ENCODE data around the gene SIN3B. TPM values are rescaled to one million over a fixed set of nuclear protein-coding genes. Genes with fewer than 3 reads are reported as not detected.
"Not testable (repeated sequence)": the region's sequence is repeated elsewhere in the genome, so short reads cannot be mapped to it uniquely, and the experiment has no call there.

Gene SIN3B
- polyA plus RNA-seq, 1 of the 3 experiments (the other 2 are of a cell fraction), result 29.7 TPM

GRCh38 chr19:16874250-16874977, 45.2 kb downstream of the SIN3B start:
- H3K4me2 ChIP-seq, result no peak overlapping the region
- 60% methylated on average over 1 of the region's 1 CpG for WGBS (ENCODE audit: low lambda C conversion rate)
- H3K9me3 ChIP-seq, result no peaks in the 10 kb centered on the region
- no peaks in the 10 kb centered on the region for H3K4me1 ChIP-seq (ENCODE audit: control insufficient read depth in 1 of 2, insufficient read depth in 2 of 2, low read depth in 1 of 2, low read length in 1 of 2)
- TF ChIP-seq POLR2AphosphoS5 (IDR thresholded peaks at IDR 0.05; ENCODE audit: low read depth, low read length) (no peak), TCF12 (IDR thresholded peaks at IDR 0.05) (no peak), FOXJ3 (CRISPR knock-in tag; IDR thresholded peaks at IDR 0.05) (no peak)
- TF ChIP-seq, protein P1, sequence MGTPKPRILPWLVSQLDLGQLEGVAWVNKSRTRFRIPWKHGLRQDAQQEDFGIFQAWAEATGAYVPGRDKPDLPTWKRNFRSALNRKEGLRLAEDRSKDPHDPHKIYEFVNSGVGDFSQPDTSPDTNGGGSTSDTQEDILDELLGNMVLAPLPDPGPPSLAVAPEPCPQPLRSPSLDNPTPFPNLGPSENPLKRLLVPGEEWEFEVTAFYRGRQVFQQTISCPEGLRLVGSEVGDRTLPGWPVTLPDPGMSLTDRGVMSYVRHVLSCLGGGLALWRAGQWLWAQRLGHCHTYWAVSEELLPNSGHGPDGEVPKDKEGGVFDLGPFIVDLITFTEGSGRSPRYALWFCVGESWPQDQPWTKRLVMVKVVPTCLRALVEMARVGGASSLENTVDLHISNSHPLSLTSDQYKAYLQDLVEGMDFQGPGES (IDR thresholded peaks at IDR 0.05; ENCODE audit: low read depth, low read length), result no peak
- H3K27me3 ChIP-seq (ENCODE audit: insufficient read depth), result no peaks in the 10 kb centered on the region
- no peaks in the 10 kb centered on the region for H3F3A ChIP-seq (replicated peaks; ENCODE audit: insufficient read depth)
- H2AFZ ChIP-seq (ENCODE audit: low read depth), result no peak overlapping the region
- no peak overlapping the region for H3K9ac ChIP-seq
- H3K79me2 ChIP-seq (ENCODE audit: insufficient read depth), result 0 out of 2 replicates have a peak, but pooled peaks cover 3% of the 10 kb centered on the region
- no peaks in the 10 kb centered on the region for H3K9me2 ChIP-seq
- DNase-seq, result no peak
- H3K36me3 ChIP-seq (replicated peaks in 1 of 2; ENCODE audit: control insufficient read depth in 1 of 2, insufficient read depth in 2 of 2, low read length in 1 of 2), result peaks cover 12 to 62% of the 10 kb centered on the region in 2 experiments
- ChIA-PET CTCF (interaction anchor here (0.5 kb wide), 1 partner anchor 485 kb away, joined by 3 read pairs; no protein-coding TSS in a partner anchor), POLR2A (no interaction called here)
- H3K27ac ChIP-seq (ENCODE audit: low read depth in 2 of 2, low read length in 1 of 2), result no peak overlapping the region
- no peak overlapping the region for H3K4me3 ChIP-seq (ENCODE audit: low read depth in 2 of 2, low read length in 1 of 2)
- H4K20me1 ChIP-seq (ENCODE audit: insufficient read depth), result peaks cover 5% of the 10 kb centered on the region; the same call in 1 of the 2 replicates

- H3K9me3 ChIP-seq; DNase-seq; CTCF ChIA-PET; H3K4me2 ChIP-seq; H3K27ac ChIP-seq (ENCODE audit: low read depth in 2 of 2, low read length in 1 of 2); H3F3A ChIP-seq (replicated peaks; ENCODE audit: insufficient read depth); H3K4me3 ChIP-seq (ENCODE audit: low read depth in 2 of 2, low read length in 1 of 2); H3K4me1 ChIP-seq (ENCODE audit: control insufficient read depth in 1 of 2, insufficient read depth in 2 of 2, low read depth in 1 of 2, low read length in 1 of 2); H4K20me1 ChIP-seq (ENCODE audit: insufficient read depth); H2AFZ ChIP-seq (ENCODE audit: low read depth); H3K9ac ChIP-seq; H3K79me2 ChIP-seq (ENCODE audit: insufficient read depth); H3K9me2 ChIP-seq; H3K27me3 ChIP-seq (ENCODE audit: insufficient read depth); POLR2A ChIA-PET: not testable (repeated sequence)
- peaks cover 16 to 62% of the 10 kb centered on the region in 2 experiments for H3K36me3 ChIP-seq (replicated peaks in 1 of 2; ENCODE audit: control insufficient read depth in 1 of 2, insufficient read depth in 2 of 2, low read length in 1 of 2)
These were observed 45.7 kb downstream of the SIN3B start for GRCh38 chr19:16874978-16875299.

DNA sequence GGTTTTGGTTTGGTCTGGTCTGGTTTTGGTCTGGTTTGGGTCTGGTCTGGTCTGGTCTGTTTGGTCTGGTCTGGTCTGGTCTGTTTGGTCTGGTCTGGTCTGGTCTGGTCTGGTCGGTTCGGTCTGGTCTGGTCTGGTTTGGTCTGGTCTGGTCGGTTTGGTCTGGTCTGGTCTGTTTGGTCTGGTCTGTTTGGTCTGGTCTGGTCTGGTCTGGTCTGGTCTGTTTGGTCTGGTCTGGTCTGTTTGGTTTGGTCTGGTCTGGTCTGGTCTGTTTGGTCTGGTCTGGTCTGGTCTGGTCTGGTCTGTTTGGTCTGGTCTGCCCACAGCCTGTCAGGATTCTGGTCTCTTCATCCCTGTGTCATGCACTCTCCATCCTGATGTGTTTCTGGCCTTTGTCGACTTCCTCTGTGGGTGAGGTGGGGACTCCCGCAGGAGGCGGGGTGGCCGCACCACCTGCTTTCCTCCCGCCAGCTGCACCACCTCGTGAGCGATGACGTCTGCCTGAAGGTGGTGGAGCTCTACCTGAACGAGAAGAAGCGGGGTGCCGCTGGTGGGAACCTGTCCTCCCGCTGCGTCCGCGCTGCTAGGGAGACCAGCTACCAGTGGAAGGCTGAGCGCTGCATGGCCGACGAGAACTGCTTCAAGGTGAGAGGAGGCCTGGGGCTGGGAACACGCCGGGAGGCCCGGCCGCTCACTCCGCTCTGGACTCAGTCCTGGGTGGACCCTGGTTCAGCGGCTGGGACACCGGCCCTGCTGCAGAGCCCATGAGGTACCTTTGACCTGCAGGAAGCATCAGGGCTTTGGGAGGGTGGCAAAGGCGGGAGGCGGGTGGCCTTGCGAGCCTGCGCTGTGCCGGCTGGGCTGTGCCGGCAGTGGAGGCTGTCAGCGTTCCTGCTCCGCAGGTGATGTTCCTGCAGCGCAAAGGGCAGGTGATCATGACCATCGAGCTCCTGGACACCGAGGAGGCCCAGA, 46.7 kb downstream of the SIN3B start:
- 94% methylated on average over 23 of the region's 39 CpGs for WGBS (ENCODE audit: low lambda C conversion rate)
- DNase-seq, result no peak
- H2AFZ ChIP-seq (ENCODE audit: low read depth), result no peak overlapping the region
- H3K36me3 ChIP-seq (replicated peaks in 1 of 2; ENCODE audit: control insufficient read depth in 1 of 2, insufficient read depth in 2 of 2, low read length in 1 of 2), result peaks cover 21 to 59% of the 10 kb centered on the region in 2 experiments
- H3K9me2 ChIP-seq, result no peaks in the 10 kb centered on the region
- no peaks in the 10 kb centered on the region for H3F3A ChIP-seq (replicated peaks; ENCODE audit: insufficient read depth)
- H3K4me1 ChIP-seq (ENCODE audit: control insufficient read depth in 1 of 2, insufficient read depth in 2 of 2, low read depth in 1 of 2, low read length in 1 of 2), result no peaks in the 10 kb centered on the region
- no peak overlapping the region for H3K9ac ChIP-seq
- CTCF ChIA-PET, result interaction anchor here (0.9 to 1.4 kb wide), 2 partner anchors 24 to 104 kb away, joined by 3 read pairs; no protein-coding TSS in a partner anchor
- H3K27me3 ChIP-seq (ENCODE audit: insufficient read depth), result no peaks in the 10 kb centered on the region
- POLR2A ChIA-PET, result no interaction called here
- H3K79me2 ChIP-seq (ENCODE audit: insufficient read depth), result 0 out of 2 replicates have a peak, but pooled peaks cover 3% of the 10 kb centered on the region
- no peak overlapping the region for H3K4me3 ChIP-seq (ENCODE audit: low read depth in 2 of 2, low read length in 1 of 2)
- H3K4me2 ChIP-seq, result no peak overlapping the region
- H4K20me1 ChIP-seq (ENCODE audit: insufficient read depth), result peaks cover 5% of the 10 kb centered on the region; the same call in 1 of the 2 replicates
- H3K27ac ChIP-seq (ENCODE audit: low read depth in 2 of 2, low read length in 1 of 2), result no peak overlapping the region
- H3K9me3 ChIP-seq, result no peaks in the 10 kb centered on the region
- TF ChIP-seq RAD21 (IDR thresholded peaks at IDR 0.05; ENCODE audit: low read length), result no peak
- no peak for TF ChIP-seq RFX5 (IDR thresholded peaks at IDR 0.05; ENCODE audit: low read length)
- TF ChIP-seq MXI1 (IDR thresholded peaks at IDR 0.05; ENCODE audit: low read depth, low read length), result no peak
- no peak for TF ChIP-seq YY1 (IDR thresholded peaks at IDR 0.05; ENCODE audit: low read depth)
- TF ChIP-seq FOSL2 (IDR thresholded peaks at IDR 0.05; ENCODE audit: borderline replicate concordance, low read depth), result no peak
- TF ChIP-seq ZBTB33 (IDR thresholded peaks at IDR 0.05; ENCODE audit: borderline replicate concordance, low read depth), result no peak
- TF ChIP-seq TCF12 (IDR thresholded peaks at IDR 0.05), result no peak
- TF ChIP-seq, protein P2, sequence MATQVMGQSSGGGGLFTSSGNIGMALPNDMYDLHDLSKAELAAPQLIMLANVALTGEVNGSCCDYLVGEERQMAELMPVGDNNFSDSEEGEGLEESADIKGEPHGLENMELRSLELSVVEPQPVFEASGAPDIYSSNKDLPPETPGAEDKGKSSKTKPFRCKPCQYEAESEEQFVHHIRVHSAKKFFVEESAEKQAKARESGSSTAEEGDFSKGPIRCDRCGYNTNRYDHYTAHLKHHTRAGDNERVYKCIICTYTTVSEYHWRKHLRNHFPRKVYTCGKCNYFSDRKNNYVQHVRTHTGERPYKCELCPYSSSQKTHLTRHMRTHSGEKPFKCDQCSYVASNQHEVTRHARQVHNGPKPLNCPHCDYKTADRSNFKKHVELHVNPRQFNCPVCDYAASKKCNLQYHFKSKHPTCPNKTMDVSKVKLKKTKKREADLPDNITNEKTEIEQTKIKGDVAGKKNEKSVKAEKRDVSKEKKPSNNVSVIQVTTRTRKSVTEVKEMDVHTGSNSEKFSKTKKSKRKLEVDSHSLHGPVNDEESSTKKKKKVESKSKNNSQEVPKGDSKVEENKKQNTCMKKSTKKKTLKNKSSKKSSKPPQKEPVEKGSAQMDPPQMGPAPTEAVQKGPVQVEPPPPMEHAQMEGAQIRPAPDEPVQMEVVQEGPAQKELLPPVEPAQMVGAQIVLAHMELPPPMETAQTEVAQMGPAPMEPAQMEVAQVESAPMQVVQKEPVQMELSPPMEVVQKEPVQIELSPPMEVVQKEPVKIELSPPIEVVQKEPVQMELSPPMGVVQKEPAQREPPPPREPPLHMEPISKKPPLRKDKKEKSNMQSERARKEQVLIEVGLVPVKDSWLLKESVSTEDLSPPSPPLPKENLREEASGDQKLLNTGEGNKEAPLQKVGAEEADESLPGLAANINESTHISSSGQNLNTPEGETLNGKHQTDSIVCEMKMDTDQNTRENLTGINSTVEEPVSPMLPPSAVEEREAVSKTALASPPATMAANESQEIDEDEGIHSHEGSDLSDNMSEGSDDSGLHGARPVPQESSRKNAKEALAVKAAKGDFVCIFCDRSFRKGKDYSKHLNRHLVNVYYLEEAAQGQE (IDR thresholded peaks at IDR 0.05; ENCODE audit: low read depth, low read length), result no peak

All from SK-N-SH (cell line).